Astrocyte of the spinal cord (primary cell): ENCODE data around the gene CWC27.

ENCODE experiments used
- DNase-seq: peaks from one replicate; pipeline ENCODE4 v3.0.0; 2011; ENCODE audit warnings: low read depth, low spot score
- H3K4me3 ChIP-seq: 2 replicates; pipeline ENCODE4 v1.5.1; 2011; ENCODE audit warnings: low read depth, mild to moderate bottlenecking, low read length, moderate library complexity
- CTCF ChIP-seq: IDR thresholded peaks from 2 replicates; pipeline ENCODE4 v1.5.1; 2012; ENCODE audit warnings: low read depth, mild to moderate bottlenecking, low read length, inconsistent platforms
- in situ Hi-C: cut with HindIII; loops from 2 replicates; pipeline ENCODE4 v1.10.0; 2017; ENCODE audit warnings: low sequenced_read_pairs

Gene CWC27

DNA sequence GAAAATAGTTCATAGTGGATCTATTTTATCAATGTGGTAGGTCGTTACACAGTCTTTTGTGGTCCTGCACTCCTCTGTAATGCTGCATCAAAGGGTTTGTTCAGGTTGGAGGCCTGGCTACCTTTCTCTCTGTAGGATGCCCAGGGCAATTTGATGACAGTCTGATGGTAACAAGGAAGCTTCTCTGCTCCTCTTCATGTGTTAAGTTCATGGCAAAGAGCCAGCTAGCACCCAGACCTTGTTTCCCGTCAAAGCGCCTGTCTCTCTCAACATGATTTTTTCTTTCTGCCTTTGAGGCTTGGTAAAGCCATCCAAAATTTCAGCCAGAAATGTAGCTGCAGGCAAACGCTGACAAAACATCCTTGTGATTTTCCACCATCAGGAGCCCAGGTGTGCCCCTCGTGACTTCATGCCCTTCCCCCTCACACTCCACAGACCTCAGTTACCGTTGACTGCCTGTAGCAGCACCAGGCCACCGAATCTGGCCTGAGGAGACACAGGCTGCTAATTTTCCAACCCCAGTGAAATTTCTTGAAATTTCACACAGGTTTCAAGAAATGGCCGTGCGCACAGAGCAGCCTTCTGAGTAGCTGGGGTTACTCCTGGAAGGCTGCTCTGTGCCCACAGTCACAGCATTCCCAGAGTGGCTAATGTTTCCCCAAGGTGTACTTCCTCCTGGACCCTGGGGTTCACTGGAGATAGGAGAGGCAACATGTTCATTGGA lies 292.7 kb downstream of the CWC27 start:
- in situ Hi-C loops, result no loop called here
- DNase-seq, result no peak
- H3K4me3 ChIP-seq, result no peak overlapping the region
- no peak for TF ChIP-seq CTCF

- in situ Hi-C loops, result no loop called here
- no peak for TF ChIP-seq CTCF
- H3K4me3 ChIP-seq, result no peak overlapping the region
- DNase-seq, result no peak
Measured at GRCh38 chr5:65061974-65062353, 293.2 kb downstream of the CWC27 start.

GRCh38 chr5:65062469-65063083 lies 293.8 kb downstream of the CWC27 start:
- no peak for TF ChIP-seq CTCF
- no peak overlapping the region for H3K4me3 ChIP-seq
- DNase-seq, result peak; percentile 76
- in situ Hi-C loops, result no loop called here

DNA sequence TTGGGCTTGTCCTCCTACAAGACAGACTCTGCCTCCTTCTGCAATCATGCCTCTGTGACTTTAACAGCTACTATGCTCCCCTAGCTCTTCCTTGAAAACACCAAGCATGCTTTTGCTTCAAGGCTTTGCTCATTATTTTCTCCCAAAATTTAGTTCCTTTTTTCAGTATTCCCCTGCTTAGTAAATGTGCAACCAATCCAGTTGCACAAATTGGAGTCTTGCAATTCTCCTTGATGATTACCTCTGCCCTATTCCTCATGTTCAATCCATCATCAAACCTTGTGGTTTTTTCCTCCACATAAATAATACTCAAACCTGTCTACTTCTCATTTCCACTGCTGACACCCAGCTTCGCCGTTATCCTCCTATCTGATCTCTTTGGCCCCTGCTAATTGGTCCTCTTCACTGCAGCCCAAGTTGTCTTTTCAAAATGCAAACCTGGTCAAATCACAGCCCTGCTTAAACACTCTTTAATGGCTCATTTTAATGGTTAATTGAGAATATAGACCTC lies 296.3 kb downstream of the CWC27 start:
- DNase-seq, result no peak
- no peak overlapping the region for H3K4me3 ChIP-seq
- in situ Hi-C loops, result no loop called here
- no peak for TF ChIP-seq CTCF

- no peak for TF ChIP-seq CTCF
- in situ Hi-C loops, result no loop called here
- H3K4me3 ChIP-seq, result no peak overlapping the region
- peak; percentile 16 for DNase-seq
Measured at GRCh38 chr5:65066387-65067146, 297.8 kb downstream of the CWC27 start.

GRCh38 chr5:65067147-65067506 lies 298.4 kb downstream of the CWC27 start:
- no peak overlapping the region for H3K4me3 ChIP-seq
- no peak for TF ChIP-seq CTCF
- in situ Hi-C loops, result no loop called here
- DNase-seq, result no peak
